Muscle of back (tissue), 10 donors: Measurements from ENCODE around the gene TSFM. TPM values are rescaled to one million over a fixed set of nuclear protein-coding genes. Genes with fewer than 3 reads are reported as not detected.

Source experiments
- polyA plus RNA-seq, 10 donors: library from polyadenylated mRNA; unstranded; fragments of 120-200 nt; gene quantifications; one replicate each; pipeline ENCODE4 v1.2.1, GENCODE V29; 2013; ENCODE audit not compliant: insufficient read length in 10 of 10

The TSFM gene
- polyA plus RNA-seq, 10 donors = 22.6 to 34.7 (median 30.6) TPM

Other genes starting within 250 kb of the TSFM start
- gene DCTN2, start 235.6 kb upstream of the TSFM start, polyA plus RNA-seq = 100 to 1,000 TPM; 131 to 157 (median 148) TPM
- gene KIF5A, start 232.7 kb upstream of the TSFM start, polyA plus RNA-seq = under 1 TPM in 9 of 10 donors, not detected in 1; 0.08 to 0.46 (median 0.17) TPM
- 10 to 100 TPM; 10.4 to 16.0 (median 11.4) TPM for gene PIP4K2C, start 191.6 kb upstream of the TSFM start, polyA plus RNA-seq
- gene DTX3, start 178.0 kb upstream of the TSFM start, polyA plus RNA-seq = 10 to 100 TPM; 21.8 to 42.7 (median 26.5) TPM
- gene ARHGEF25, start 171.4 kb upstream of the TSFM start, polyA plus RNA-seq = 10 to 100 TPM; 30.5 to 47.9 (median 37.8) TPM
- 1 to 10 TPM; 1.5 to 3.1 (median 2.6) TPM for gene B4GALNT1, start 149.6 kb upstream of the TSFM start, polyA plus RNA-seq
- gene OS9, start 88.7 kb upstream of the TSFM start, polyA plus RNA-seq = 100 to 1,000 TPM; 112 to 161 (median 121) TPM
- 10 to 100 TPM in 3 of 10 donors, 1 to 10 TPM in 7; 5.6 to 12.5 (median 7.3) TPM for gene AGAP2, start 44.0 kb upstream of the TSFM start, polyA plus RNA-seq
- 10 to 100 TPM; 38.1 to 52.2 (median 44.0) TPM for gene TSPAN31, start 37.7 kb upstream of the TSFM start, polyA plus RNA-seq
- 100 to 1,000 TPM; 119 to 210 (median 154) TPM for gene CDK4, start 30.5 kb upstream of the TSFM start, polyA plus RNA-seq
- gene MARCHF9, start 27.7 kb upstream of the TSFM start, polyA plus RNA-seq = 10 to 100 TPM in 1 of 10 donors, 1 to 10 TPM in 9; 6.6 to 10.2 (median 7.9) TPM
- gene CYP27B1, start 15.7 kb upstream of the TSFM start, polyA plus RNA-seq = 1 to 10 TPM in 3 of 10 donors, under 1 TPM in 7; 0.20 to 1.3 (median 0.82) TPM
- 10 to 100 TPM; 19.5 to 28.7 (median 25.8) TPM for gene METTL1, start 10.7 kb upstream of the TSFM start, polyA plus RNA-seq
- 1 to 10 TPM; 5.6 to 10.0 (median 6.6) TPM for gene EEF1AKMT3, start 10.2 kb upstream of the TSFM start, polyA plus RNA-seq
- 10 to 100 TPM in 7 of 10 donors, 1 to 10 TPM in 3; 8.6 to 30.6 (median 12.6) TPM for gene AVIL, start 35.9 kb downstream of the TSFM start, polyA plus RNA-seq
- 100 to 1,000 TPM; 181 to 215 (median 192) TPM for gene CTDSP2, start 63.9 kb downstream of the TSFM start, polyA plus RNA-seq
- 10 to 100 TPM in 4 of 10 donors, 1 to 10 TPM in 6; 4.9 to 11.5 (median 9.7) TPM for gene ATP23, start 158.8 kb downstream of the TSFM start, polyA plus RNA-seq